WTC11 (cell line): Measurements from ENCODE around the gene ESYT2. TPM values are rescaled to one million over a fixed set of nuclear protein-coding genes. Genes with fewer than 3 reads are reported as not detected.

Experiments used
- ATAC-seq: fragments of 200-7000 bp; cut with Tn5 transposase; 2 replicates; pipeline ENCODE4 v1.10.0; 2021; ENCODE audit warnings: mild to moderate bottlenecking, moderate library complexity
- CTCF ChIA-PET: fragments of 300-600 bp; sonication (Branson Sonifier 250); formaldehyde crosslinking; loops from one replicate; lab custom pipeline; 2021; ENCODE audit warnings: antibody characterized with exemption; lab: Charles Lee
- POLR2A ChIA-PET: fragments of 350-600 bp; sonication (Branson Sonifier 250); formaldehyde crosslinking; loops from one replicate; lab custom pipeline; 2021; ENCODE audit warnings: antibody characterized with exemption; lab: Charles Lee
- DNase-seq: peaks from one replicate; pipeline ENCODE4 v3.0.0; 2021; ENCODE audit warnings: low spot score
- H3K27ac Mint-ChIP-seq: 2 replicates; pipeline ENCODE4 v1.8.0; 2021; ENCODE audit warnings: mixed read lengths
- H3K27me3 Mint-ChIP-seq: 2 replicates; pipeline ENCODE4 v1.8.0; 2021; ENCODE audit warnings: low read depth, mild to moderate bottlenecking, moderate library complexity, mixed read lengths
- H3K36me3 Mint-ChIP-seq: 2 replicates; pipeline ENCODE4 v1.8.0; 2021; ENCODE audit warnings: mixed read lengths
- H3K4me1 Mint-ChIP-seq: 2 replicates; pipeline ENCODE4 v1.8.0; 2022; ENCODE audit warnings: mixed read lengths
- H3K4me3 Mint-ChIP-seq: 2 replicates; pipeline ENCODE4 v1.8.0; 2021; ENCODE audit warnings: mild to moderate bottlenecking, moderate library complexity, mixed read lengths
- H3K9me3 Mint-ChIP-seq: 2 replicates; pipeline ENCODE4 v1.8.0; 2021; ENCODE audit warnings: mixed read lengths
- ESRRA ChIP-seq: sonication (generic); formaldehyde crosslinking; IDR thresholded peaks from 2 replicates; pipeline ENCODE4 v1.8.1; 2022; ENCODE audit warnings: mild to moderate bottlenecking, missing genetic modification reagents, borderline replicate concordance
- FOXK1 ChIP-seq: sonication (generic); formaldehyde crosslinking; IDR thresholded peaks from 2 replicates; pipeline ENCODE4 v1.8.0; 2022; ENCODE audit warnings: mild to moderate bottlenecking, moderate library complexity, missing genetic modification reagents
- FOXP1 ChIP-seq: sonication (generic); formaldehyde crosslinking; IDR thresholded peaks from 2 replicates; pipeline ENCODE4 v1.8.0; 2022; ENCODE audit warnings: missing genetic modification reagents, mild to moderate bottlenecking, moderate library complexity, borderline replicate concordance
- NFE2L1 ChIP-seq: sonication (generic); formaldehyde crosslinking; IDR thresholded peaks from 2 replicates; pipeline ENCODE4 v1.8.1; 2023; ENCODE audit warnings: missing genetic modification reagents
- NFYB ChIP-seq: sonication (generic); formaldehyde crosslinking; conservative IDR thresholded peaks from 2 replicates; pipeline ENCODE4 v1.8.0; 2022; ENCODE audit warnings: low read depth, missing genetic modification reagents
- NR1H2 ChIP-seq: sonication (generic); formaldehyde crosslinking; IDR thresholded peaks from 2 replicates; pipeline ENCODE4 v1.9.0; 2021; ENCODE audit warnings: mild to moderate bottlenecking, moderate library complexity, missing genetic modification reagents
- TCF7 ChIP-seq: sonication (generic); formaldehyde crosslinking; IDR thresholded peaks from 2 replicates; pipeline ENCODE4 v1.8.0; 2022; ENCODE audit warnings: mild to moderate bottlenecking, low read depth, missing genetic modification reagents, moderate library complexity
- TEAD4 ChIP-seq: sonication (generic); formaldehyde crosslinking; IDR thresholded peaks from 2 replicates; pipeline ENCODE4 v1.8.0; 2022; ENCODE audit warnings: mild to moderate bottlenecking, missing genetic modification reagents
- ZNF219 ChIP-seq: sonication (generic); formaldehyde crosslinking; IDR thresholded peaks from 2 replicates; pipeline ENCODE4 v1.8.0; 2023; ENCODE audit warnings: missing genetic modification reagents, mild to moderate bottlenecking, borderline replicate concordance
- ZNF263 ChIP-seq: sonication (generic); formaldehyde crosslinking; IDR thresholded peaks from 2 replicates; pipeline ENCODE4 v1.8.1; 2022; ENCODE audit warnings: low read depth, mild to moderate bottlenecking, moderate library complexity, missing genetic modification reagents
- ZNF416 ChIP-seq: fragments of 250-450 bp; sonication (Bioruptor Pico); IDR thresholded peaks from 2 replicates; pipeline ENCODE4 v1.9.0; 2021; ENCODE audit warnings: mild to moderate bottlenecking, inconsistent platforms
- ZNF423 ChIP-seq: fragments of 250-450 bp; sonication (Bioruptor Pico); IDR thresholded peaks from 2 replicates; pipeline ENCODE4 v2.1.2; 2022; ENCODE audit warnings: mild to moderate bottlenecking, moderate library complexity
- total RNA-seq: library from RNA; stranded (reverse); gene quantifications from 3 replicates; pipeline ENCODE4 v1.2.3, GENCODE V29; 2021
- TF ChIP-seq, protein P1 (sequence below): fragments of 250-450 bp; sonication (Bioruptor Pico); conservative IDR thresholded peaks from 2 replicates; pipeline ENCODE4 v1.9.0; 2021; ENCODE audit warnings: mild to moderate bottlenecking
- TF ChIP-seq, protein P2 (sequence below): sonication (generic); formaldehyde crosslinking; IDR thresholded peaks from 2 replicates; pipeline ENCODE4 v1.8.1; 2022; ENCODE audit warnings: mild to moderate bottlenecking, missing genetic modification reagents, moderate library complexity, borderline replicate concordance
- TF ChIP-seq, protein P3 (sequence below): fragments of 250-450 bp; sonication (Bioruptor Pico); IDR thresholded peaks from 2 replicates; pipeline ENCODE4 v1.9.0; 2021; ENCODE audit warnings: mild to moderate bottlenecking
- TF ChIP-seq, protein P4 (sequence below): sonication (generic); formaldehyde crosslinking; IDR thresholded peaks from 2 replicates; pipeline ENCODE4 v1.8.1; 2022; ENCODE audit warnings: missing genetic modification reagents, borderline replicate concordance
- TF ChIP-seq, protein P5 (sequence below): sonication (generic); formaldehyde crosslinking; IDR thresholded peaks from 2 replicates; pipeline ENCODE4 v1.8.1; 2023; ENCODE audit warnings: mild to moderate bottlenecking, missing genetic modification reagents, moderate library complexity
- TF ChIP-seq, protein P6 (sequence below): fragments of 250-450 bp; sonication (Bioruptor Pico); IDR thresholded peaks from 2 replicates; pipeline ENCODE4 v1.8.0; 2021; ENCODE audit warnings: mild to moderate bottlenecking
- TF ChIP-seq, protein P7 (sequence below): sonication (generic); formaldehyde crosslinking; IDR thresholded peaks from 2 replicates; pipeline ENCODE4 v1.8.1; 2023; ENCODE audit warnings: mild to moderate bottlenecking, missing genetic modification reagents, moderate library complexity
- TF ChIP-seq, protein P8 (sequence below): sonication (generic); formaldehyde crosslinking; IDR thresholded peaks from 2 replicates; pipeline ENCODE4 v1.8.1; 2023; ENCODE audit warnings: mild to moderate bottlenecking, missing genetic modification reagents
- TF ChIP-seq, protein P9 (sequence below): sonication (generic); formaldehyde crosslinking; IDR thresholded peaks from 2 replicates; pipeline ENCODE4 v1.8.1; 2023; ENCODE audit warnings: mild to moderate bottlenecking, missing genetic modification reagents, borderline replicate concordance

The ESYT2 gene
- total RNA-seq, 1 experiment from 2014 or later = 45.1 TPM

DNA sequence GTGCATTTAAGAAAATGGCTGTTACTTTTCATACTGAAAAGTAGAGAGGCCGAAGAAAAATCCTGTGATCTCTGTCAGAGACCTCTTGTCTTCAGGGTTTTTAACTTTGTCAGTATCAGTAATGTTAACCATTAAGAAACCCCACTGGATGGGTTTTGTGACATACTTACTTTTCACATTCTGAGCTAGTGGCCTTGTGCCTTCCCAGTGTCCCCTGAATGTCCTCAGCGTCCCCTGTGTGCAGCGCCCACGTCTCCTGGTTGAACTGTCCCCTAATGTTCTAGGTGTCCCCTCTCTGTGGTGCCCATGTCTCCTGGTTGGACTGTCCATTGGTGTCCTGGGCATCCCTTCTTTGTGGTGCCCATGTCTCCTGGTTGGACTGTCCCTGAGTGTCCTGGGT, 36.7 kb upstream of the ESYT2 start:
- peaks cover 9% of the 10 kb centered on the region for H3K9me3 Mint-ChIP-seq
- POLR2A ChIA-PET = no interaction called here
- H3K4me1 Mint-ChIP-seq = peaks cover 44% of the 10 kb centered on the region
- peaks cover 17% of the 10 kb centered on the region for H3K36me3 Mint-ChIP-seq
- no peak for ATAC-seq
- TF ChIP-seq NFYB (CRISPR knock-in tag) (no peak), ZNF423 (no peak), FOXK1 (CRISPR knock-in tag) (no peak), FOXP1 (no peak), NR1H2 (CRISPR knock-in tag) (no peak), NFE2L1 (CRISPR knock-in tag) (no peak)
- TF ChIP-seq, protein P1, sequence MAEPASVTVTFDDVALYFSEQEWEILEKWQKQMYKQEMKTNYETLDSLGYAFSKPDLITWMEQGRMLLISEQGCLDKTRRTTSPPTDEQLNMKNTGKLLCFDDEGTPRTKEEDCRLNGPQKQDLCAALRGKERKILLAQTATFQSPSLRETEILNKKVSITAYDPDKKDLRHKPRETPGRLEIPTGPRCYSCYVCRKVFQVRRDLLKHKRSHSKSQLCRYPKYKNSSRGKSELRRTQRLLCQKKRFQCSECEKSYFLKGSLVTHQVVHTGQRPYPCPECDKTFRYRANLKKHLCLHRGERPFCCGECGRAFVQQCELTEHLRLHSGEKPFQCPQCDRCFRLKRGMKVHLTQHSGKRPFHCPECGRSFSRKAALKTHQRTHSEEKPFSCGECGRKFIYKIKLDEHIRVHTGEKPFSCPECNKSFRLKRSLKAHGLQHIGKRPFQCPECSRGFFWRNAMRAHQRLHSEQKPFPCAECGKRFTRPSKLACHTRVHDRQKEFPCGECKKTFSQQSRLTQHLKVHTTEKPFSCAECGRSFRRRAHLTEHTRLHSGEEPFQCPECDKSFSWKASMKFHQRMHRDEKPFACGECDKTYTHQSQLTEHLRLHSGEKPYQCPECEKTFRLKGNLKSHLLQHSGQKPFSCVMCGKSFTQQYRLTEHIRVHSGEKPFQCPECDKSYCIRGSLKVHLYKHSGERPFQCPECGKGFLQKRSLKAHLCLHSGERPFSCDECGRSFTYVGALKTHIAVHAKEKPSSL = no peak
- TF ChIP-seq, protein P2, sequence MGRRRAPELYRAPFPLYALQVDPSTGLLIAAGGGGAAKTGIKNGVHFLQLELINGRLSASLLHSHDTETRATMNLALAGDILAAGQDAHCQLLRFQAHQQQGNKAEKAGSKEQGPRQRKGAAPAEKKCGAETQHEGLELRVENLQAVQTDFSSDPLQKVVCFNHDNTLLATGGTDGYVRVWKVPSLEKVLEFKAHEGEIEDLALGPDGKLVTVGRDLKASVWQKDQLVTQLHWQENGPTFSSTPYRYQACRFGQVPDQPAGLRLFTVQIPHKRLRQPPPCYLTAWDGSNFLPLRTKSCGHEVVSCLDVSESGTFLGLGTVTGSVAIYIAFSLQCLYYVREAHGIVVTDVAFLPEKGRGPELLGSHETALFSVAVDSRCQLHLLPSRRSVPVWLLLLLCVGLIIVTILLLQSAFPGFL (CRISPR knock-in tag) = no peak
- TF ChIP-seq, protein P3, sequence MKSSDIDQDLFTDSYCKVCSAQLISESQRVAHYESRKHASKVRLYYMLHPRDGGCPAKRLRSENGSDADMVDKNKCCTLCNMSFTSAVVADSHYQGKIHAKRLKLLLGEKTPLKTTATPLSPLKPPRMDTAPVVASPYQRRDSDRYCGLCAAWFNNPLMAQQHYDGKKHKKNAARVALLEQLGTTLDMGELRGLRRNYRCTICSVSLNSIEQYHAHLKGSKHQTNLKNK = no peak
- TF ChIP-seq, protein P4, sequence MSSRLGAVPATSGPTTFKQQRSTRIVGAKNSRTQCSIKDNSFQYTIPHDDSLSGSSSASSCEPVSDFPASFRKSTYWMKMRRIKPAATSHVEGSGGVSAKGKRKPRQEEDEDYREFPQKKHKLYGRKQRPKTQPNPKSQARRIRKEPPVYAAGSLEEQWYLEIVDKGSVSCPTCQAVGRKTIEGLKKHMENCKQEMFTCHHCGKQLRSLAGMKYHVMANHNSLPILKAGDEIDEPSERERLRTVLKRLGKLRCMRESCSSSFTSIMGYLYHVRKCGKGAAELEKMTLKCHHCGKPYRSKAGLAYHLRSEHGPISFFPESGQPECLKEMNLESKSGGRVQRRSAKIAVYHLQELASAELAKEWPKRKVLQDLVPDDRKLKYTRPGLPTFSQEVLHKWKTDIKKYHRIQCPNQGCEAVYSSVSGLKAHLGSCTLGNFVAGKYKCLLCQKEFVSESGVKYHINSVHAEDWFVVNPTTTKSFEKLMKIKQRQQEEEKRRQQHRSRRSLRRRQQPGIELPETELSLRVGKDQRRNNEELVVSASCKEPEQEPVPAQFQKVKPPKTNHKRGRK (CRISPR knock-in tag) = no peak
- TF ChIP-seq, protein P5, sequence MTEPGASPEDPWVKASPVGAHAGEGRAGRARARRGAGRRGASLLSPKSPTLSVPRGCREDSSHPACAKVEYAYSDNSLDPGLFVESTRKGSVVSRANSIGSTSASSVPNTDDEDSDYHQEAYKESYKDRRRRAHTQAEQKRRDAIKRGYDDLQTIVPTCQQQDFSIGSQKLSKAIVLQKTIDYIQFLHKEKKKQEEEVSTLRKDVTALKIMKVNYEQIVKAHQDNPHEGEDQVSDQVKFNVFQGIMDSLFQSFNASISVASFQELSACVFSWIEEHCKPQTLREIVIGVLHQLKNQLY (CRISPR knock-in tag) = no peak
- TF ChIP-seq, protein P6, sequence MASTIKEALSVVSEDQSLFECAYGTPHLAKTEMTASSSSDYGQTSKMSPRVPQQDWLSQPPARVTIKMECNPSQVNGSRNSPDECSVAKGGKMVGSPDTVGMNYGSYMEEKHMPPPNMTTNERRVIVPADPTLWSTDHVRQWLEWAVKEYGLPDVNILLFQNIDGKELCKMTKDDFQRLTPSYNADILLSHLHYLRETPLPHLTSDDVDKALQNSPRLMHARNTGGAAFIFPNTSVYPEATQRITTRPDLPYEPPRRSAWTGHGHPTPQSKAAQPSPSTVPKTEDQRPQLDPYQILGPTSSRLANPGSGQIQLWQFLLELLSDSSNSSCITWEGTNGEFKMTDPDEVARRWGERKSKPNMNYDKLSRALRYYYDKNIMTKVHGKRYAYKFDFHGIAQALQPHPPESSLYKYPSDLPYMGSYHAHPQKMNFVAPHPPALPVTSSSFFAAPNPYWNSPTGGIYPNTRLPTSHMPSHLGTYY (CRISPR knock-in tag) = no peak
- TF ChIP-seq, all 79 proteins: peak for 0
- DNase-seq = no peak
- CTCF ChIA-PET = no interaction called here
- Mint-ChIP-seq H3K4me3 (no peak overlapping the region), H3K27me3 (no peaks in the 10 kb centered on the region; the same call in 1 of the 2 replicates), H3K27ac (no peak overlapping the region)

DNA sequence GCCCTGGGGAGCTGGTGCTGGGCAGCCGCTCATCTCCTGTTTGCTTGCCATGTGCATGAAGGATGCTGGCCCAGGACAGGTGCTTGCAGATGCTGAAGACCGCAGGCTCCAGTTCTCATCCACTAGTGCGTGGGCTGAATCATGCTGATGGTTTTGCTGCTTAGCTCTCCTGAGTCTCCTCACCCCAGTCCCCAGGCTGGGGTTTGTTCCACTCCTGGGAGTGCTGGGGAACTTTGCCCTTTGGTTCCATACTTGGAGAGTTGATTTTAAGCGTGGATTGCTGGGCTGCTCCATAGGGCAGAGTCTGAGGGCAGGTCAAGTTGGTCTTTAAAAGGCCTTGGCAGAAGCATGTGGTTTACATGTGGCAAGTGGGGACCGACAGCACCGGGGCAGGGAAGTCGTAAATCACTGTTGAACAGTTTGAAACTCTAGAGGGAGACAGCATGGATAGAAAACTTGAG, 36.2 kb upstream of the ESYT2 start:
- H3K27ac Mint-ChIP-seq = no peak overlapping the region
- peaks cover 49% of the 10 kb centered on the region for H3K4me1 Mint-ChIP-seq
- no peaks in the 10 kb centered on the region; the same call in 1 of the 2 replicates for H3K27me3 Mint-ChIP-seq
- ChIA-PET CTCF (no interaction called here), POLR2A (no interaction called here)
- DNase-seq (no peak), ATAC-seq (no peak)
- H3K9me3 Mint-ChIP-seq = peaks cover 9% of the 10 kb centered on the region
- peaks cover 14% of the 10 kb centered on the region for H3K36me3 Mint-ChIP-seq
- peak overlapping the region; percentile 71; the same call in 1 of the 2 replicates for H3K4me3 Mint-ChIP-seq
- TF ChIP-seq ZNF416 (CRISPR knock-in tag) (no peak), TCF7 (CRISPR knock-in tag) (no peak), TEAD4 (CRISPR knock-in tag) (no peak), ZNF219 (no peak), ZNF263 (CRISPR knock-in tag) (no peak), ESRRA (no peak)
- TF ChIP-seq, protein P7, sequence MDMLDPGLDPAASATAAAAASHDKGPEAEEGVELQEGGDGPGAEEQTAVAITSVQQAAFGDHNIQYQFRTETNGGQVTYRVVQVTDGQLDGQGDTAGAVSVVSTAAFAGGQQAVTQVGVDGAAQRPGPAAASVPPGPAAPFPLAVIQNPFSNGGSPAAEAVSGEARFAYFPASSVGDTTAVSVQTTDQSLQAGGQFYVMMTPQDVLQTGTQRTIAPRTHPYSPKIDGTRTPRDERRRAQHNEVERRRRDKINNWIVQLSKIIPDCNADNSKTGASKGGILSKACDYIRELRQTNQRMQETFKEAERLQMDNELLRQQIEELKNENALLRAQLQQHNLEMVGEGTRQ = no peak
- TF ChIP-seq, protein P8, sequence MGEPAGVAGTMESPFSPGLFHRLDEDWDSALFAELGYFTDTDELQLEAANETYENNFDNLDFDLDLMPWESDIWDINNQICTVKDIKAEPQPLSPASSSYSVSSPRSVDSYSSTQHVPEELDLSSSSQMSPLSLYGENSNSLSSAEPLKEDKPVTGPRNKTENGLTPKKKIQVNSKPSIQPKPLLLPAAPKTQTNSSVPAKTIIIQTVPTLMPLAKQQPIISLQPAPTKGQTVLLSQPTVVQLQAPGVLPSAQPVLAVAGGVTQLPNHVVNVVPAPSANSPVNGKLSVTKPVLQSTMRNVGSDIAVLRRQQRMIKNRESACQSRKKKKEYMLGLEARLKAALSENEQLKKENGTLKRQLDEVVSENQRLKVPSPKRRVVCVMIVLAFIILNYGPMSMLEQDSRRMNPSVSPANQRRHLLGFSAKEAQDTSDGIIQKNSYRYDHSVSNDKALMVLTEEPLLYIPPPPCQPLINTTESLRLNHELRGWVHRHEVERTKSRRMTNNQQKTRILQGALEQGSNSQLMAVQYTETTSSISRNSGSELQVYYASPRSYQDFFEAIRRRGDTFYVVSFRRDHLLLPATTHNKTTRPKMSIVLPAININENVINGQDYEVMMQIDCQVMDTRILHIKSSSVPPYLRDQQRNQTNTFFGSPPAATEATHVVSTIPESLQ (CRISPR knock-in tag) = no peak
- TF ChIP-seq, protein P9, sequence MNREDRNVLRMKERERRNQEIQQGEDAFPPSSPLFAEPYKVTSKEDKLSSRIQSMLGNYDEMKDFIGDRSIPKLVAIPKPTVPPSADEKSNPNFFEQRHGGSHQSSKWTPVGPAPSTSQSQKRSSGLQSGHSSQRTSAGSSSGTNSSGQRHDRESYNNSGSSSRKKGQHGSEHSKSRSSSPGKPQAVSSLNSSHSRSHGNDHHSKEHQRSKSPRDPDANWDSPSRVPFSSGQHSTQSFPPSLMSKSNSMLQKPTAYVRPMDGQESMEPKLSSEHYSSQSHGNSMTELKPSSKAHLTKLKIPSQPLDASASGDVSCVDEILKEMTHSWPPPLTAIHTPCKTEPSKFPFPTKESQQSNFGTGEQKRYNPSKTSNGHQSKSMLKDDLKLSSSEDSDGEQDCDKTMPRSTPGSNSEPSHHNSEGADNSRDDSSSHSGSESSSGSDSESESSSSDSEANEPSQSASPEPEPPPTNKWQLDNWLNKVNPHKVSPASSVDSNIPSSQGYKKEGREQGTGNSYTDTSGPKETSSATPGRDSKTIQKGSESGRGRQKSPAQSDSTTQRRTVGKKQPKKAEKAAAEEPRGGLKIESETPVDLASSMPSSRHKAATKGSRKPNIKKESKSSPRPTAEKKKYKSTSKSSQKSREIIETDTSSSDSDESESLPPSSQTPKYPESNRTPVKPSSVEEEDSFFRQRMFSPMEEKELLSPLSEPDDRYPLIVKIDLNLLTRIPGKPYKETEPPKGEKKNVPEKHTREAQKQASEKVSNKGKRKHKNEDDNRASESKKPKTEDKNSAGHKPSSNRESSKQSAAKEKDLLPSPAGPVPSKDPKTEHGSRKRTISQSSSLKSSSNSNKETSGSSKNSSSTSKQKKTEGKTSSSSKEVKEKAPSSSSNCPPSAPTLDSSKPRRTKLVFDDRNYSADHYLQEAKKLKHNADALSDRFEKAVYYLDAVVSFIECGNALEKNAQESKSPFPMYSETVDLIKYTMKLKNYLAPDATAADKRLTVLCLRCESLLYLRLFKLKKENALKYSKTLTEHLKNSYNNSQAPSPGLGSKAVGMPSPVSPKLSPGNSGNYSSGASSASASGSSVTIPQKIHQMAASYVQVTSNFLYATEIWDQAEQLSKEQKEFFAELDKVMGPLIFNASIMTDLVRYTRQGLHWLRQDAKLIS (CRISPR knock-in tag) = no peak
